Hepatocyte (in vitro differentiated cells): ENCODE measurements around the gene NFE2. TPM values are rescaled to one million over a fixed set of nuclear protein-coding genes. Genes with fewer than 3 reads are reported as not detected.

ENCODE experiments used
- DNase-seq: peaks from one replicate; pipeline ENCODE4 v3.0.0-alpha.2; 2016; ENCODE audit warnings: low spot score
- H2AFZ ChIP-seq: fragments of 200-600 bp; sonication (generic); 2 replicates; pipeline ENCODE4 v1.6.0; 2016; ENCODE audit warnings: antibody characterized with exemption, mild to moderate bottlenecking
- H3K27ac ChIP-seq: fragments of 200-600 bp; sonication (generic); 2 replicates; pipeline ENCODE4 v1.5.1; 2016; ENCODE audit warnings: mild to moderate bottlenecking
- H3K27me3 ChIP-seq: fragments of 200-600 bp; sonication (generic); 2 replicates; pipeline ENCODE4 v1.6.1; 2016
- H3K36me3 ChIP-seq: fragments of 200-600 bp; sonication (generic); replicated peaks from 2 replicates; pipeline ENCODE4 v1.5.1; 2016; ENCODE audit warnings: low read depth; ENCODE audit not compliant: insufficient read depth
- H3K4me1 ChIP-seq: fragments of 200-600 bp; sonication (generic); 2 replicates; pipeline ENCODE4 v1.5.1; 2016; ENCODE audit warnings: mild to moderate bottlenecking, moderate library complexity; ENCODE audit not compliant: insufficient read depth
- H3K4me2 ChIP-seq: fragments of 200-600 bp; sonication (generic); 2 replicates; pipeline ENCODE4 v1.6.0; 2016
- H3K4me3 ChIP-seq: fragments of 200-600 bp; sonication (generic); 2 replicates; pipeline ENCODE4 v1.5.1; 2016; ENCODE audit warnings: mild to moderate bottlenecking
- H3K79me2 ChIP-seq: fragments of 200-600 bp; sonication (generic); 2 replicates; pipeline ENCODE4 v1.6.0; 2017; ENCODE audit warnings: mild to moderate bottlenecking
- H3K9me2 ChIP-seq: fragments of 200-600 bp; sonication (generic); replicated peaks from 2 replicates; pipeline ENCODE4 v1.6.0; 2017; ENCODE audit warnings: mild to moderate bottlenecking; ENCODE audit not compliant: insufficient read depth
- H3K9me3 ChIP-seq: fragments of 200-600 bp; sonication (generic); 2 replicates; pipeline ENCODE4 v1.5.1; 2016; ENCODE audit warnings: low read depth, mild to moderate bottlenecking
- H4K20me1 ChIP-seq: fragments of 200-600 bp; sonication (generic); 2 replicates; pipeline ENCODE4 v1.6.0; 2016; ENCODE audit warnings: mild to moderate bottlenecking; ENCODE audit not compliant: insufficient read depth, poor library complexity, severe bottlenecking
- CTCF ChIP-seq: fragments of 200-600 bp; sonication (generic); IDR thresholded peaks from 2 replicates; pipeline ENCODE4 v1.5.1; 2016; ENCODE audit warnings: antibody characterized with exemption, mild to moderate bottlenecking; ENCODE audit not compliant: poor library complexity
- EZH2 ChIP-seq: fragments of 200-600 bp; sonication (generic); IDR thresholded peaks from 2 replicates; pipeline ENCODE4 v1.6.1; 2016; ENCODE audit warnings: antibody characterized with exemption, mild to moderate bottlenecking, borderline replicate concordance
- EZH2phosphoT487 ChIP-seq: fragments of 200-600 bp; sonication (generic); IDR thresholded peaks from one replicate; pipeline ENCODE4 v1.6.1; 2018; ENCODE audit warnings: antibody characterized with exemption, mild to moderate bottlenecking, low read depth, moderate library complexity; ENCODE audit not compliant: unreplicated experiment, severe bottlenecking
- WGBS: methylation state at CpG from one replicate; pipeline ENCODE4 v1.1.6; 2016; ENCODE audit warnings: low lambda C conversion rate; ENCODE audit errors: missing lambda C conversion rate; 5-methylcytosine and 5-hydroxymethylcytosine counted together
- microRNA counts: library from miRNA; unstranded; fragments of <30 nt; microRNA quantifications from one replicate; lab custom pipeline; 2017
- microRNA-seq: library from miRNA; unstranded; fragments of <30 nt; microRNA quantifications from one replicate; pipeline ENCODE4, GENCODE V29; 2017
- polyA plus RNA-seq: library from polyadenylated mRNA; unstranded; fragments of >200 nt; fragmentation: Nextera tagmentation; extraction: Ambion mirVana; gene quantifications from 2 replicates; pipeline ENCODE4 v1.2.1, GENCODE V29; 2016
- small RNA-seq: library from RNA; depleted of rRNA; stranded (forward); fragments of <200 nt; gene quantifications from one replicate; pipeline ENCODE3, GENCODE V24; 2014
- total RNA-seq: library from RNA; depleted of rRNA; stranded (reverse); fragments of >200 nt; gene quantifications from 2 replicates; pipeline ENCODE4 v1.2.3, GENCODE V29; 2014

The NFE2 gene
- total and polyA plus RNA-seq, 2 experiments from 2014 or later, result 0.83 TPM; not detected in 1

DNA sequence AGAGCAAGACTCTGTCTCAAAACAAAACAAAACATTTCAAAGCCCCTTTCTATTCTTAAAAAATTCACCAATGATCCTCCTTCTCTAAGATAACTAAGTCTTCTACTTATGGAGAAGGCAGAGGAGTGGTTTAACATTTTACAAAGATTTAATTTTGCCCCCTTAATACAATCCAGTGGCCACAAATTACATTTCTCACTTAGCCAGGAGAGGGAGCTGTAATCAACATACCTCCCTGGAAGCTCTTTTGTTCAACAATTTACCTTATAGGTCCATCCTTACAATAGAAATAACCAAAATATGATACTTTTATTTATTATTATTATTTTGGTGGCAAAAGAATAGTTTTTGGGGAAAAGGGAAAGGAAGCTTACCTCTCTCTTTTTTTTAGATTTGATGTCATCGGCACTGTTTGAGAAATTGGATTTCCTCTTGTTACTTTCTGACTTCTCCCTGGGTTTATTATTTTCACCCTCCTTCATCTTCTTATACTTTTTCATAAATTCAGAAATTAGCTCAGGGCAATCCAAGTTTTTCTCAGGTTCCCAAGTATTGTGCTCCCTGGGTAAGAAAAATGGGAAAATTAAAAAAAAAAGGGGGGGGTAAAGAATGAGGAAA is 49.0 kb downstream of the NFE2 start:
- 100% methylated on average over 1 of the region's 1 CpG for WGBS

GRCh38 chr12:54249489-54249888 is 51.3 kb downstream of the NFE2 start:
- Histone ChIP-seq H3K79me2 (peaks cover 32% of the 10 kb centered on the region), H3K4me2 (no peak overlapping the region), H3K27ac (no peak overlapping the region), H3K36me3 (no peaks in the 10 kb centered on the region), H3K9me3 (no peaks in the 10 kb centered on the region), H4K20me1 (no peaks in the 10 kb centered on the region), H3K4me3 (no peak overlapping the region), H3K27me3 (no peaks in the 10 kb centered on the region), H3K9me2 (no peaks in the 10 kb centered on the region), H3K4me1 (no peaks in the 10 kb centered on the region), H2AFZ (no peak overlapping the region)
- no peak for TF ChIP-seq EZH2
- no peak for TF ChIP-seq CTCF
- no peak for TF ChIP-seq EZH2phosphoT487
- DNase-seq, result no peak
- WGBS, result 98% methylated on average over 5 of the region's 5 CpGs

More for the DNA sequence above, 49.0 kb downstream of the NFE2 start:
- Histone ChIP-seq H3K79me2 (peaks cover 47% of the 10 kb centered on the region), H3K4me1 (no peaks in the 10 kb centered on the region), H3K36me3 (no peaks in the 10 kb centered on the region), H3K4me3 (no peak overlapping the region), H4K20me1 (no peaks in the 10 kb centered on the region), H3K4me2 (no peak overlapping the region), H2AFZ (no peak overlapping the region), H3K27ac (no peak overlapping the region), H3K9me2 (no peaks in the 10 kb centered on the region), H3K27me3 (no peaks in the 10 kb centered on the region), H3K9me3 (no peaks in the 10 kb centered on the region)
- TF ChIP-seq EZH2phosphoT487, result no peak
- peak; percentile 66 for TF ChIP-seq CTCF
- no peak for TF ChIP-seq EZH2
- DNase-seq, result peak; percentile 50

DNA sequence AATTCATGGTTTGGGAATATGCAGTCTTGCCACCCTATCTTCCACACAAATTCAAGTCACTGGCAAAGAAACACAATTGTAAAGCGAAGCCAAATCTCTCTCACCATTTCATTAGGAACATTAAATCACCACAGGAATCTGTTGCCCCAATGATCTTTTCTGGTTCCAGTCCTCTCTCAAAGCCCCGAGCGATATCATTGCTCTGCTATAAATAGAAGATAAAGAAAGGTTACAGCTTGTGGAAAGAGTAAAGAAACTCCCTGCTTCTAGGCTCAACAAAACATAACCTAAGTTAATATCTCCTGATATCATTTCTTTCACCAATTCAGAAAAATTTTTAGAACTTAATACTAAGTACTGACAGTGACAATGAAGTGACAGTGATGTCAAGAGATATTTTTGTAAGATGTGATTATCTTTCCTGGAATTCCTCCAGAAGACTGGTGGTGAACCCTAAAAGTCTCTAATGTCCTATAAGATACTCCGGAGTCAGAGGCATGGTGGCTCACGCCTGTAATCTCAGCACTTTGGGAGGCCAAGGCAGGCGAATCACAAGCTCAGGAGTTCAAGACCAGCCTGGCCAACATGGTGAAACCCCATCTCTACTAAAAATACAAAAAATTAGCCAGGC is 54.7 kb downstream of the NFE2 start:
- Histone ChIP-seq H4K20me1 (no peaks in the 10 kb centered on the region), H3K9me3 (no peaks in the 10 kb centered on the region), H2AFZ (no peak overlapping the region), H3K27me3 (no peaks in the 10 kb centered on the region), H3K4me3 (no peak overlapping the region), H3K36me3 (no peaks in the 10 kb centered on the region), H3K9me2 (no peaks in the 10 kb centered on the region), H3K4me2 (no peak overlapping the region), H3K79me2 (peaks cover 16% of the 10 kb centered on the region), H3K27ac (no peak overlapping the region), H3K4me1 (no peaks in the 10 kb centered on the region)
- no peak for TF ChIP-seq EZH2
- TF ChIP-seq CTCF, result no peak
- no peak for TF ChIP-seq EZH2phosphoT487
- WGBS, result 91% methylated on average over 6 of the region's 6 CpGs
- no peak for DNase-seq

MicroRNAs encoded within 50 kb of the gene (microRNA counts, 767-probe panel; counts per million panel counts)
- 9,250 counts per million, percentile 71 among the panel's probes with 10 or more counts for microRNA hsa-miR-148b-3p (lab: Ali Mortazavi, UCI)

Small RNA genes within 50 kb of the gene (microRNA-seq; reads per million reads assigned to microRNA genes)
- 503 reads per million, percentile 73 among the genes with 10 or more reads in this experiment for gene MIR148B

Small RNA genes within 50 kb of the gene (small RNA-seq; reads per million reads assigned to genes)
- gene MIR148B (230 reads per million, percentile 98 among the genes with 10 or more reads in this experiment), gene RN7SL390P (not detected), gene RN7SL744P (not detected), gene RNU6-950P (not detected)

Other genes with a start within 250 kb of the NFE2 start
- gene HOXC4, start 247.2 kb downstream of the NFE2 start, total RNA-seq, result 1.5 and 2.1 TPM in 2 replicates
- gene HOXC4, start 247.2 kb downstream of the NFE2 start, polyA plus RNA-seq, result 4.4 and 4.8 TPM in 2 replicates
- gene SMUG1, start 112.0 kb downstream of the NFE2 start, total RNA-seq, result 54.3 and 59.1 TPM in 2 replicates
- gene SMUG1, start 112.0 kb downstream of the NFE2 start, polyA plus RNA-seq, result 70.3 and 77.9 TPM in 2 replicates
- gene CBX5, start 20.9 kb downstream of the NFE2 start, total RNA-seq, result 58.2 and 60.1 TPM in 2 replicates
- 21.9 and 23.3 TPM in 2 replicates for gene CBX5, start 20.9 kb downstream of the NFE2 start, polyA plus RNA-seq
- 467 and 721 TPM in 2 replicates for gene HNRNPA1, start 20.3 kb downstream of the NFE2 start, total RNA-seq
- 482 and 531 TPM in 2 replicates for gene HNRNPA1, start 20.3 kb downstream of the NFE2 start, polyA plus RNA-seq
- gene COPZ1, start 24.1 kb upstream of the NFE2 start, total RNA-seq, result 164 and 220 TPM in 2 replicates
- gene COPZ1, start 24.1 kb upstream of the NFE2 start, polyA plus RNA-seq, result 207 and 224 TPM in 2 replicates
- gene GPR84, start 63.5 kb upstream of the NFE2 start, total RNA-seq, result 0.07 TPM in 1 of 2 replicates, not detected in the other
- not detected in 2 replicates for gene GPR84, start 63.5 kb upstream of the NFE2 start, polyA plus RNA-seq
- gene ZNF385A, start 83.7 kb upstream of the NFE2 start, total RNA-seq, result 2.2 and 5.6 TPM in 2 replicates
- 4.2 and 4.6 TPM in 2 replicates for gene ZNF385A, start 83.7 kb upstream of the NFE2 start, polyA plus RNA-seq
- 31.3 and 45.7 TPM in 2 replicates for gene ITGA5, start 118.3 kb upstream of the NFE2 start, total RNA-seq
- 53.6 and 57.2 TPM in 2 replicates for gene ITGA5, start 118.3 kb upstream of the NFE2 start, polyA plus RNA-seq
- not detected in 2 replicates for gene GTSF1, start 172.6 kb upstream of the NFE2 start, total RNA-seq
- gene GTSF1, start 172.6 kb upstream of the NFE2 start, polyA plus RNA-seq, result not detected in 2 replicates
- 0.60 and 1.6 TPM in 2 replicates for gene NCKAP1L, start 196.7 kb upstream of the NFE2 start, total RNA-seq
- gene NCKAP1L, start 196.7 kb upstream of the NFE2 start, polyA plus RNA-seq, result 2.5 TPM in 1 of 2 replicates, not detected in the other
- gene PDE1B, start 248.6 kb upstream of the NFE2 start, total RNA-seq, result 0.10 and 0.60 TPM in 2 replicates
- gene PDE1B, start 248.6 kb upstream of the NFE2 start, polyA plus RNA-seq, result 0.58 TPM in 1 of 2 replicates, not detected in the other